ENCODE results near the gene EDNRB. TPM values are rescaled to one million over a fixed set of nuclear protein-coding genes. Genes with fewer than 3 reads are reported as not detected.
"Not testable (repeated sequence)": the region's sequence is repeated elsewhere in the genome, so short reads cannot be mapped to it uniquely, and the experiment has no call there.

The EDNRB gene
- total RNA-seq: 2.1 and 4.0 TPM in 2 replicates

DNA sequence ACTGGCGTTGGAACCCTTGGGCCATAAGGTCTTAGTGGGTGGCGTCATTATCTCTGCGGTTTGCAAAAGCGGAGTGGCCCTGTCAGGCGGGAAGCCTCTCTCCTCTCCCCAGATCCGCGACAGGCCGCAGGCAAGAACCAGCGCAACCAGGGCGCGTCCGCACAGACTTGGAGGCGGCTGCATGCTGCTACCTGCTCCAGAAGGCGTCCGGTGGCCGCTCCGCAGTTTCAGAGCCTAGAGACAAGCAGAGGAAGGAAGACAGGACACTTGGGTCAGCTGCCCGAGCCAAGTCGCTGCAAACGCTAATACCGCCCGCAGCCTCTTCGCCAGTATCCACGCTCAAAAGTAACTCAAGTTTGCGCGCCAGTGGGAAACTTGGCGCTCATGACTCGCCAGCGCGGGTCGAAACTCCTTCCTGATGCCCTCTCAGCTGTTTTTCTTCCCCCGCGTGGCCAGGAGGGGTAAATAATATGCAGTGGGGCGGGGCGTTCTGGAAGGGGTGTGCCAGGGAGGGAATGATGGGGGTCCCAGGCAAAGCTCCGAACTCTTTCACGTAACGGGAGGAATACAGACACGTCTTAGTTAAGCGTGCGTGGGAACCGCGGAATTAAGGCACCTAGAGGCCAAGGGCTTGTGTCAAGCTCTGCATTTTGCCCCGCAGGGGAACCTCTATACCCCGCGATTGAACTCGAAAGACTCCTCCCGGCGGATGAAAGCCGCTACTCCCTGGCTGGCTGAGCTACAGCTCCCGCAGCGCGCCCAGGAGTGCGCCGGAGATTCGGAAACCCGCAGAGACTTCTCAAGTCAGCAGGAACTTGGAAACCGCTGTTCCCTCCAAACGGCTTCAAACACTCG lies at the start of gene EDNRB:
Gene EDNRB, minus strand, starts transcription at position 441 of the 855 bp plus-strand sequence. Its CDS starts 258 bp downstream, at position 183.
- no peak for DNase-seq (ENCODE audit: low read depth, low spot score)

DNA sequence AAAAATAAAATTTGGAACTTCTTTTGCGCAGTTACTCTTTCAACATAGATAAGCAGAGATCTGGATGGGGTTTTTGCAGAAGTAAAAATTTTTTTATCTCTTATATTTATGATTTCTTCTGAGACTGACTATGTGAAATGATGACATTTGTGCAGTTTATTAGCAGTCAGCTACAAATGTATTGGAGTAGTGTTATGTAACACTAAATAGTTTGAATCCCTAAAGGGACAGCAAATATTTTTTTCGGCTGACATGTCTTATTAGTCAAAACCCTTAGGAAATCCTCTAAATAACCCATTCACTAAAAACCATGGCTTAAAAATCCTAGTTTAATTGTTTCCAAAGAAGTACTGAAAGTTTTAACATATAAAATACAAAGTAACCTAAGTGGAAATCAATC lies 48.0 kb upstream of the EDNRB start:
- no peak for DNase-seq (ENCODE audit: low read depth, low spot score)

DNA sequence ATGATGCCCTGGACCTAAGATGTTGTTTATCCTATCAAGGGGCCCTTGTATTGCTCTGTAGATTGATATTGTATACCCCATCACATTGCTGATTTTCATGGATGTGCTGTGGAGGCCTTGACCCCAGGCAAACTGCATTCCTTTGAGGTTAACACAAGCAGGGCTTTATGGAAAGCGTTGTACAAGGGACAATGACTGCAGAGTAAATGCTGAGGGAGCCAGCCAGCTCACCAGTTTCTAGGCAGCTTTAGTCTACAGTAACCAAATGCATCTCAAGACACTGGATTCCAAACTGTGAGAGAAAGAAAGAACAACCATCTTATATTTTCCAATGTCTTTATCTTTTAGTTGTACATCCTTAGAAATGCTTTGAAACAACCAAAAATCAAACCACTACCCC lies 34.1 kb upstream of the EDNRB start:
- no peak for DNase-seq (ENCODE audit: low read depth, low spot score)

DNA sequence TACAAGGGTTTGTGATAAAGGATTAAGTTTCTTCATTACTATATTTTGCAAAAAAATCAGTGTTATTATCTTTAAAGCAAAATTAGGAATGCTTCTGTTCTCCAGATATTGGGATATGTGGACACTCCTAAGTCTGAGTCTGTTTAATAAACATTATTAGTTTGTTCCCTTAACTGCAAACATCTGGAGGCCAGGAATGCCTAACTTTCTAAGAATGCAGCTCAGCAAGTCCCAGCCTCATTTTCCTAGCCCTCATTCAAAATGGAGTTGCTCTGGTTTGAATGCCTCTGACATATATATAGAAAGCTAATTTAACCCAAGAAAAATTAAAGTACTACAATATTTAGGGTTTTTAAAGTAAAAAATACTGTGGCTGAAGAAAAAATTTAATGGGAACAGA lies 33.6 kb upstream of the EDNRB start:
- no peak for DNase-seq (ENCODE audit: low read depth, low spot score)

DNA sequence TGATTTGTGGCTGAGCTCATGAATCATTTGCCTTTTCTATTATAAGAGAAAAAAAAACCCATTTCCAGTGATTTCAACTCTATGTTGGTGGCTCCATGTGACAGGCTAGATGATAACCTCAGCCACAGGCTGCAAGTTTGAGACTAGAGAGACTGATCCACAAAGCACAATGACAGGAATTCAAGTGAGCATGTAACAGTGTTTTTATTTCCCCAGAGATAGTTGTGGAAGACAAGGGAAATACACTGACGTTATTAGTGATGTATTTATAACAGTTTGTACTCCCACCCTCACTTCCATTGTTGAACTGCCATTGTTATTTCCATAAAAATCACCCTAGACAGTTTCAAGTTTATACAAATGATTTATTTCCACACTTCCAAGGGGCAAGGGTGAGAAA lies 27.9 kb upstream of the EDNRB start:
- DNase-seq (ENCODE audit: low read depth, low spot score): no peak

DNA sequence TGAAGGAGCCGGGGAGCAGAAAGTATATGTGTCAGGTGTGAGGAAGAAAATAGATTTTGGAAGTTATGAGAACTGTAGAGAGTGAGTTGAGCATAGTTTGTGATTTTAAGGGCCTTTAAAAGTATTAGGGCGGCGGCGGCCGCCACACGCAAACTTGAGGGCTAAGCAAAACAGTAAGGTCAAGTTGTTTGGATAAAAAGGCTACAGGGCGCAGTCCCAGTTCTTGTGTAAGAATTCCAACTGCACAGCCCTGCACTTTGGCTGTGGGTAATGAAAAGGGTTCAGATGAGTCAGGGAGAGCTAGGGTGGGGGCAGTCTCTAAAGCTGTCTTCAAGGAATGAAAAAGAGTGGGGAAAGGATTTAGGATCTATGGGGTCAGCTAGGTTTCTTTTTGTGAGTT lies 16.4 kb upstream of the EDNRB start:
- DNase-seq (ENCODE audit: low read depth, low spot score): not testable (repeated sequence)

DNA sequence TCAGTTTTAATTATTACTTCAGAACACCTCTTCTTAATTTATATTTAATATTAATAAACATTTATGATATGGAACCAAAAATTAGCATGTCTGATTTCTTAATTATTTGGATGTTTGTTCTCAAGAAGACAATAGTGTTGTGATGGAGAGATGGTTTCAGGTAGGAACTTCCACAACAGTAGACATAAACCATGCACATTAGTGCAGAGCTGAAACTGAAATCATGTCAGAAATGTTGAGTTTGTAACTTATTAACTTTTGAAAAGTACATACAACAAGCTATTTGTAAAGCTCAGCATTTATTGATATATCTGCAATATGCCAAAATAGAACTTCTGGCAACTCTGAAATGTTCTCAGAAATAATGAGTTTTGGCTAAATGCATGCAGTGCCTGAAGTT lies 11.8 kb upstream of the EDNRB start:
- DNase-seq (ENCODE audit: low read depth, low spot score): no peak

DNA sequence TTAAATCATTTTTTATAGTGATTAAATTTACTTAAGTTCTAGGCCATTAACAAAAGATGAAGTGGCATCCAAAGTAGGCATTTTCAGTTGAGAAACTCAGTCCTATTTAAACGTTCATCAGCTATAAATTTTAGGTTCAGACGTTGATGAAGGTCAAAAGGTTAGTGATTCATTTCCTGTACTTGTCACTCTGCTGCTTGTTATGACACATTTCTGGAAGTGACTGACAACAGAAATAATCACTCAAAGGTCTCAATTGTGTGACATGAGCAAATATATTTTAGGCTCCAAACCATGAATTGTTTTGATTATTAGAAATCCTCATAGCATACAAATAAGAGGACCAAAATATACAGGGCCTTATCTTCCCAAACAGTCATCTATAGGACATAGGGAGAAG lies 10.3 kb upstream of the EDNRB start:
- DNase-seq (ENCODE audit: low read depth, low spot score): no peak

- no peak for DNase-seq (ENCODE audit: low read depth, low spot score)
Observed at GRCh38 chr13:77925616-77926015, 7.0 kb upstream of the EDNRB start.

GRCh38 chr13:77919921-77920294 lies 1.3 kb upstream of the EDNRB start:
- DNase-seq (ENCODE audit: low read depth, low spot score): no peak

DNA sequence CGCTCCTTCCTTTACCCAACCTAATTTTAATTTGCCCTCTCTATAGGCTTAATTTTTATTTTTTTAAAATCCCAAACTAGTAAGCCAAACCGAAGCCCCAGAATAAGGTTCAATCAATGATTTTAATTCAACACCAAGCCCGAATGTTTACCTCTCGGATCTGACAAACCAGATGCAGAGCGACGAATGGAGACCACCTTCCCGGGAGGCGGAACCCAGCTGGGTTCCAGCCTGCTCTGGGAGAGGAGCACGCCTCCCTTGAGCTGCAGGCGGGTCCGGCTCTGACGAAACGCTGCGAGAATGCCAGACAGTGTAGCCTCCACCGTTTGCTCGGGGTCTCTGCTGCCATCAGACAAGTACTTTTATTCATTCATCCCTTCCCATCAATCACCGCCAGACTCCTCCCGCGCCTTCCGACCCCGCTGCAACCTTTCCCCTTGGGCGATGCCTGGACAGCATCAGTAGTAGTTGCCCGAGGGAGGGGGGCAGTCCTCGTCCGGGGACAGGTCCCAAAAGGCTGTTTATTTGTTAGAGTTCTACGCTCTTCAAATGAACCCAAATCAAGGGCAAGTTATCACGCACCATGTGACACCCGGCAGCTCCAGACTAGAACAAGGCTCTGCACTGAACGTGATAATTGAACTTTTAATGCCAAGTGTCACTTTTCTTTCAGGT lies 752 bp upstream of the EDNRB start:
- DNase-seq (ENCODE audit: low read depth, low spot score): no peak

- DNase-seq (ENCODE audit: low read depth, low spot score): no peak
Observed at GRCh38 chr13:77916488-77916887, 2.1 kb downstream of the EDNRB start.

GRCh38 chr13:77915686-77916085 lies 2.9 kb downstream of the EDNRB start:
- DNase-seq (ENCODE audit: low read depth, low spot score): no peak

GRCh38 chr13:77913003-77913402 lies 5.6 kb downstream of the EDNRB start:
- DNase-seq (ENCODE audit: low read depth, low spot score): no peak

DNA sequence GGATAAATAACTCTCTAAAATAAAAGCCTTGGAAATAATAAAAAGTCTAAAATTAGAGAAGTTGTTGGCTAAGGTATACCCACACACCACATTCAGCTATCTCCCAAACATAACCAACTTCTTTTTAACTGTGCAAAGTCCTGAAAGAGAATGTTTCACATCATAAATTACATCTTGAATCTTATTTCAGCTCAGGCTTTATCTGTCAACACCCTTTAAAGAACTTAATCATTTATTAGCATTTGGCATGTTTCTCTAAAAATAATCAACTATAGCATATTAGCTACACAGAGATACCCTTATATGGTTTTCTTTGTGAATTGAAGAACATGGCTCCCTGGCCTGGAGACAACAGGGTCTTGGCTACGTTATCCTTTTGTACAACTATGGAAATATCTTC lies 6.9 kb downstream of the EDNRB start:
- DNase-seq (ENCODE audit: low read depth, low spot score): no peak

DNA sequence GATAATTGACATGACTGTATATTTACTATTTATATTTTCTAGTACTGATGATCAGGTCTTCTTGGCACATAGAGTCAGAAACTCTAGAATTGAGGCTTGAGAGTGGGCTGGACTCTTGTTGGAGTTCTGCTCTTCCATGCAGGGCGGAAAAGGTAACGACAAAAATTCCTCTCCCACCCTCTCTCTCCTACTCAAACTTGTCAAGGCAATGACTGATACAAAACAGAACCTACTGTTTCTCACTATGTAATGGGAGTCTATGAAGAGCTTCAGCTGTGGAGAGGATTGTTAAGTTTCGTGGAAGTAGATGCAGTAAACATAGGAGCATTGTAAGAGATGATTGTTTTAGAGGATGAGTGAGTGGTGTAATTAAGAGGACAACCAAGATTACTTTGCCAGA lies 8.8 kb downstream of the EDNRB start:
- no peak for DNase-seq (ENCODE audit: low read depth, low spot score)

DNA sequence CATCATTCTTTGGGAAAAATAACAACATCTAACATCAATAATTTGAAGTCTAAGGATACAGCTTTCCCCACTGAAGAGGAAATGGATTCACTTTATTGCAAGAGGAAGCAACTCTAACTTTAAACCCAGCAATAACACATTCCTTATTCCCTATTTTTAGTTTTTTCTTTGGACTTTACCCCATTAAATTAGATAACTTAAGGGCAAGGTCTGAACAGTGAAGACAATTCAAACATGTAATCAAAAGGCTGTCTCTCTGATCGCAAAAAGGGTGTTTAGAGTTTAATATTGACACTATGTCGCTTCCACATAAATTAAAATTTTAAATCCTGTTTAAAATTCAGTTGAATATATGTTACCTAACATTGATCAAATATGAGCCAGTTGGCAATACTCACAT lies 10.1 kb downstream of the EDNRB start:
- no peak for DNase-seq (ENCODE audit: low read depth, low spot score)

GRCh38 chr13:77907666-77908341 lies 10.8 kb downstream of the EDNRB start:
- peak; percentile 81 for DNase-seq (ENCODE audit: low read depth, low spot score)

DNA sequence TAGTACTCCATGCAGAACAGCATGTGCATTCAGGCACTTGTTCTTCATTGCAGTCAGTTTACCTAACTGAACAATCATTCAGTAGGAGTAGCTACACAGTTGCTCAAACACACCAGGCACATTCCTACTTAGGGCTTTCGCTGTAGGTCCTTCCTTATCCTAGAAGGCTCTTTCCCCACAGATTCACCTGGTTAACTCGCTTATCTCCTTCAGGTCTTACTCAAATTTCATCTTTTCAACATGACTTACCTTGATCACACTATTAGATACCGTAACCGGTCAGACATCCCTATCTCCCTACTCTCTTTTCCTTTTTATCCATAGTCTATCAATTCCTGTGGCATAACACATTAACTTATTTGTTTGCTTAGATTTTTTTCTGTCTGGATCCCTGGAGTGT lies 14.6 kb downstream of the EDNRB start:
- no peak for DNase-seq (ENCODE audit: low read depth, low spot score)

DNA sequence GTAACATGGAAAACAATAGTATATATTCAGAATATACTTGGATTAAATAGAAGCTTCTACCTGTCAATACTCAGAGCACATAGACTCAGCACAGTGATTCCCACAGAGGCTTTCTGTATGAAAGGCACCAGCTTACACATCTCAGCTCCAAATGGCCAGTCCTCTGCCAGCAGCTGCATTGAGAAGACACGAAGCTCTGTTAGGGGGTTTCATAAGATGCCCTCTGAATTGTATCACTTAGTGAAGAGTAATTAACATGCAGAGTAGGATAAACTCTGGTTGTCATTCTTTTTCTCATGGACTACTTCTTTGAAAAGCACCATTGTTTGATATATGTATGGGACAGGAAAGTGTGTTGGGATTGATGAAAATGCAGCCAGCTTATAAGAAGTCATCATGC lies 15.2 kb downstream of the EDNRB start:
- DNase-seq (ENCODE audit: low read depth, low spot score): no peak

DNA sequence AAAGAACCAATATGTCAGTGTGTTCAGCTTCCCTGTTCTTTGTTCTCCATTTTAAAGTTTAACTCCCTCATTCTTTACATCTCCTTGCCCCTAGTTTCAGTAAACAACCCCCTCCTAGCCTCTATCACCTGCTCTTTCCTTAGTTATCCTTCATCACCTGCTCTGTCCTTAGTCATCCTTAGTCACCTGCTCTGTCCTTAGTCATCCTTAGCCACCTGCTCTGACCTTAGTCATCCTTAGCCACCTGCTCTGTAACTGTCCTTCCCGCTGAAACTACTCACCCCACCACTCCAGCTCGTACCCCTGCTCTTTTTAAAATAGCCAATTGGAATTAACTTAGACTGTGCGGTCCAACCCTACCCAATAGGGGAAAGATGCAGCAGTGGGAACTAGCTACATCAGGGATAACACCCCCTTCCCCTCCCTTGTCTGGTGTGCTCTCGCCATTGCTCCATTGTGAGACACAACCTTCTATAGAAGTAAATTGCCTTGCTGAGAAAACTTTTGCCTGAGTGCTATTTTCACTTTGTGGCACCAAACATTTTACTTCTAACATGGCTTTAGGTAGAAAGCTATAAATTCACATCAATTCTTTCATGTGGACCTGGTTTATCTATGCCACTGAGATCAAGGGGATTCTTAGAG lies 16.2 kb downstream of the EDNRB start:
- no peak for DNase-seq (ENCODE audit: low read depth, low spot score)

DNA sequence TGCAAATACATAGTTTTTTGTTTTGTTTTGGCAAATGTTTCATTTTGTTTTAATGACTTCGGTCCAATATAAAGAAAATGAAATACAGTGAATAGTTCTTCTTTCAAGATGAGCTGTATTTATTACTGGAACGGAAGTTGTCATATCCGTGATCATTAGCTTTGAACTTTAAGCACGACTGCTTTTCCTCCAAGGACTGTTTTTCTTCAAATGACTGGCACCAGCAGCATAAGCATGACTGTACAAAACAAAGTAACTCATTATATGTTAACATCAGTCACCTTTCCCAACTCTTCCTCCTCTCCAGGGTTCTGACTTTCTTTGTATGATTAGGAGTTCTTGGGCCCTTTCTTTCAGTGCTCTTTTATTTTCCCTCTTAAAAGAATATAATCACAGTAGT lies 20.5 kb downstream of the EDNRB start:
- DNase-seq (ENCODE audit: low read depth, low spot score): peak; percentile 60
